BJ (cell line): ENCODE results near the gene KDM8. TPM values are rescaled to one million over a fixed set of nuclear protein-coding genes. Genes with fewer than 3 reads are reported as not detected.

ENCODE experiments used
- CTCF ChIA-PET: fragments of 350-600 bp; formaldehyde crosslinking; extraction: SDS; loops from one replicate; lab custom pipeline; 2021; ENCODE audit warnings: antibody characterized with exemption, inconsistent platforms; lab: Yijun Ruan, JAX
- POLR2A ChIA-PET: fragments of 300-600 bp; sonication (Branson Sonifier 250); formaldehyde crosslinking; extraction: SDS; loops from one replicate; lab custom pipeline; 2021; ENCODE audit warnings: antibody characterized with exemption; lab: Charles Lee
- DNase-seq: peaks from one replicate; pipeline ENCODE4 v3.0.0-alpha.2; 2011; ENCODE audit warnings: low read depth
- H3K27me3 ChIP-seq: 2 replicates; pipeline ENCODE4 v1.6.0; 2011; ENCODE audit warnings: low read length; ENCODE audit not compliant: control insufficient read depth, insufficient read depth
- H3K36me3 ChIP-seq: 2 replicates; pipeline ENCODE4 v1.5.1; 2011; ENCODE audit warnings: low read length; ENCODE audit not compliant: control insufficient read depth, insufficient read depth
- H3K4me3 ChIP-seq: 2 replicates; pipeline ENCODE4 v1.5.1; 2011; ENCODE audit warnings: low read depth, mild to moderate bottlenecking, control low read depth, low read length
- polyA plus RNA-seq: library from polyadenylated mRNA; depleted of rRNA; stranded (reverse); fragments of >200 nt; gene quantifications from 2 replicates; pipeline ENCODE4 v1.2.3, GENCODE V29; 2011
- TF ChIP-seq, protein P1 (sequence below): IDR thresholded peaks from 2 replicates; pipeline ENCODE4 v1.5.1; 2011; ENCODE audit warnings: low read depth, mild to moderate bottlenecking, control low read depth, inconsistent platforms, low read length, moderate library complexity; ENCODE audit not compliant: insufficient read depth

KDM8 gene
- polyA plus RNA-seq, 1 experiment, result 3.7 TPM

DNA sequence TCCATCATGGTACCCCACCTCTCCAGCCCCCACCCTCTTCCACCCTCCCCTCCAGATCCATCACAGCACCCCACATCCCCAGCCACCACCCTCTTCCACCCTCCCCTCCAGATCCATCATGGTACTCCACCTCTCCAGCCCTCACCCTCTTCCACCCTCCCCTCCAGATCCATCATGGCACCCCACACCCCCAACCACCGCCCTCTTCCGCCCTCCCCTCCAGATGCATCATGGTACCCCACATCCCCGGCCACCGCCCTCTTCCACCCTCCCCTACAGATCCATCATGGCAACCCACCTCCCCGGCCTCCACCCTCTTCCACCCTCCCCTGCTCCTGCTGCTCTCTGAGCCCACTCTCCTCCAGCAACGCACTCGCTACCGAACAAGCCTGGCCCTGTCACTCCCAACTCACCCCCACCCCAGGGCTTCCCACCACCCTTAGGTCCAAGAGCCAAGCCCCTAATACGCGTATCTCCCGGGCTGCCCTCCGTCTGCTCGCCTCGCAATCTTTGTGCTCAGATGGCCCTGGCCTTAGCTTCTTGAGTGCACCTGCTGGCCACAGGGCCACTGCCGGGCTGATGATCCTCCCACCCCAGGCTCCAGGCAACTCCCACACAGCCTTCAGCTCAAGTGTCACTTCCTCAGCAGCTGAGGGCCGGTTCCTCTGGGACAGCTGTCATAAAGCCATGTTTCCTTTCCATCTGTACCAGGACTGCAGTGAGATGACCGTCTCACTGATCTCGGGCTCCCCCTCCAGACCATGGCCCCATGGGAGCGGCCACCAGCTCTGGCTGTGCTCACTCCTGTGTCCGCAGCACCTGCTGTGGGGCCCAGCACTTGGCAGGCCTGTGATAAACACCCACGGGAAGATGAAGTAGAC lies 25.5 kb downstream of the KDM8 start:
- POLR2A ChIA-PET, result no interaction called here
- Histone ChIP-seq H3K4me3 (no peak overlapping the region), H3K36me3 (peaks cover 30% of the 10 kb centered on the region), H3K27me3 (no peaks in the 10 kb centered on the region)
- CTCF ChIA-PET, result interaction anchor here (1.1 to 17.5 kb wide), 2 partner anchors 50 to 140 kb away, joined by 3 to 206 read pairs; no protein-coding TSS in a partner anchor
- TF ChIP-seq, protein P1, sequence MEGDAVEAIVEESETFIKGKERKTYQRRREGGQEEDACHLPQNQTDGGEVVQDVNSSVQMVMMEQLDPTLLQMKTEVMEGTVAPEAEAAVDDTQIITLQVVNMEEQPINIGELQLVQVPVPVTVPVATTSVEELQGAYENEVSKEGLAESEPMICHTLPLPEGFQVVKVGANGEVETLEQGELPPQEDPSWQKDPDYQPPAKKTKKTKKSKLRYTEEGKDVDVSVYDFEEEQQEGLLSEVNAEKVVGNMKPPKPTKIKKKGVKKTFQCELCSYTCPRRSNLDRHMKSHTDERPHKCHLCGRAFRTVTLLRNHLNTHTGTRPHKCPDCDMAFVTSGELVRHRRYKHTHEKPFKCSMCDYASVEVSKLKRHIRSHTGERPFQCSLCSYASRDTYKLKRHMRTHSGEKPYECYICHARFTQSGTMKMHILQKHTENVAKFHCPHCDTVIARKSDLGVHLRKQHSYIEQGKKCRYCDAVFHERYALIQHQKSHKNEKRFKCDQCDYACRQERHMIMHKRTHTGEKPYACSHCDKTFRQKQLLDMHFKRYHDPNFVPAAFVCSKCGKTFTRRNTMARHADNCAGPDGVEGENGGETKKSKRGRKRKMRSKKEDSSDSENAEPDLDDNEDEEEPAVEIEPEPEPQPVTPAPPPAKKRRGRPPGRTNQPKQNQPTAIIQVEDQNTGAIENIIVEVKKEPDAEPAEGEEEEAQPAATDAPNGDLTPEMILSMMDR, result no peak
- no peak for DNase-seq

DNA sequence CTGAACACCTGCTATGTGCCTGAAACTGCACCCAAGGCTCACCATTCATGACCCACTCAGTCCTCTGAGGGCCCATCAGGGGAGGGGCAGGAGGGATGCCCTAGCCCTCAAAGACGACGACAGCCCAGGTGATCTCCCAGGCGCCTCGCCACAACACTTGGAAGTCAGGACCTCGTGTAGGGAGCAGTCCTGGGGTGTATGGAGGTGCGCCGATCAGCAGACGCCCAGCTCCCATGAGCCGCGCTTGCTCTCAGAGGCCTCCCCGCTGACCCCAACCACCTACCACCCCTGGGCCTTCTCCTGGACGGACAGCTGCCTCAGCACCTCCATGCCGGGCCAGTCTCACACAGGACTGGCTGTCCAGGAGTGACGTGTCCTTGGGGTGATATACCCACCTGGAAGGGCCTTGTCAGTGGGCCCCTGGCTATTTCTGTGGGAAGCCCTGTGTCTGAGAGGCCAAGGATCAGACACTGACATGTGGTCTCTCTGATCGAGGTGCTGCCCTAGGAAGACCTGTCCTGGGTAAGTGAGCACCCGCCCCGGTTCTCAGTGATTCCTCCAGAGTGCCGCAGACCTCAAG lies 26.7 kb downstream of the KDM8 start:
- Histone ChIP-seq H3K4me3 (no peak overlapping the region), H3K36me3 (peaks cover 29% of the 10 kb centered on the region), H3K27me3 (no peaks in the 10 kb centered on the region)
- ChIA-PET CTCF (interaction anchor here (1.1 to 17.5 kb wide), 2 partner anchors 51 to 139 kb away, joined by 3 to 206 read pairs; no protein-coding TSS in a partner anchor), POLR2A (no interaction called here)
- TF ChIP-seq, protein P1, result no peak
- DNase-seq, result no peak

DNA sequence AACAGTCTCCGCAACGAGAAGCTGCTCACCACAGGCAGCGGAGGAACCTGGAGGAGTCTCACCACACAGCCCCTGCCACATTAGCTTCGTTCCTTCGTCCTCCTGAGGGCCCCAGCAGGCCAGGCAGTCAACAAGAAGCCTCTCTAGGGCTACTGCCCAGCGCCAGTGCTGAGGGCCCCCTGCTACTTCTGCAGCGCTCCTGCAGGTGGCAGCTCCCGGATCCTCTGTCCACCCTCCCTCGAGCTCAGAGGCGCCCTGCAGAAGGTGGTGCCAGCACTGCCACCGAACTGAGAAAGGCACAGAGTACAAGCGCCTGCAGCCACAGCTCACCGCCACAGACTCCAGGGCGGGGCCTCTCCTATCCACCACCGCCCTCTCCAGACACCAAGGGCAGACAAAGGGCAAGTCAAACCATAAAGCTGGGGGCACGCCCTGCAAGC lies 27.3 kb downstream of the KDM8 start:
- Histone ChIP-seq H3K4me3 (no peak overlapping the region), H3K27me3 (no peaks in the 10 kb centered on the region), H3K36me3 (peaks cover 25% of the 10 kb centered on the region)
- ChIA-PET CTCF (interaction anchor here (17.5 kb wide), 1 partner anchor 139 kb away, joined by 206 read pairs; no protein-coding TSS in a partner anchor), POLR2A (no interaction called here)
- no peak for DNase-seq
- TF ChIP-seq, protein P1, result no peak

DNA sequence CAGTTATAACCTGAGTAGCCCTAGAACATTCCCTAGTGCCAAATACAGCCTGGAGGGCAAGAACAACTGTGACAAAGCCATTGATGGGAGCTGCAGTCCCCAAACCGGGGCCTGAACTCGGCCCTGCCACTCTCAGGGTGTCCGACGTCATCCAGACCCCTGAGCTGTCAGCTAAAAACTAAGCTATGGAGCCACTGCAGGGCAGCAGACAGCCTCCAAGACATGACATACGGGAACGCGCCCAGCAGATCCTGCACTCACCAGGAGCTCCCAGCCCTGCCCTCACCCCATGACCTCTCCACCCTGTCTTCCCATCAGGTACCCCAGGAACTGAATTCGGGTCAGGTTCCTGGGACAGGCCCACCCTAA lies 28.4 kb downstream of the KDM8 start:
- DNase-seq, result no peak
- TF ChIP-seq, protein P1, result no peak
- H3K4me3 ChIP-seq, result no peak overlapping the region
- H3K36me3 ChIP-seq, result peaks cover 25% of the 10 kb centered on the region
- POLR2A ChIA-PET, result no interaction called here
- CTCF ChIA-PET, result interaction anchor here (17.5 kb wide), 1 partner anchor 137 kb away, joined by 206 read pairs; no protein-coding TSS in a partner anchor
- no peaks in the 10 kb centered on the region for H3K27me3 ChIP-seq
